NCI-H2196 treated with DMSO at 0.1 percent for 48 hours (cell line): Measurements from ENCODE around the gene SELPLG.

ENCODE experiments used
- DNase-seq: peaks from one replicate; lab custom pipeline; 2025; ENCODE audit not compliant: unreplicated experiment; lab: John Stamatoyannopoulos, UW

SELPLG gene

GRCh38 chr12:108605690-108606406 is 27.8 kb downstream of the SELPLG start:
- DNase-seq: no peak

- DNase-seq: no peak
These were observed 28.5 kb downstream of the SELPLG start for GRCh38 chr12:108605000-108605689.

GRCh38 chr12:108604208-108604941 is 29.3 kb downstream of the SELPLG start:
- no peak for DNase-seq

GRCh38 chr12:108603743-108604142 is 30.0 kb downstream of the SELPLG start:
- no peak for DNase-seq

GRCh38 chr12:108602976-108603704 is 30.6 kb downstream of the SELPLG start:
- no peak for DNase-seq

- no peak for DNase-seq
These were observed 31.4 kb downstream of the SELPLG start for GRCh38 chr12:108602209-108602705.

- no peak for DNase-seq
These were observed 33.0 kb downstream of the SELPLG start for GRCh38 chr12:108600702-108601007.

GRCh38 chr12:108599948-108600701 is 33.6 kb downstream of the SELPLG start:
- no peak for DNase-seq

- DNase-seq: no peak
These were observed 34.2 kb downstream of the SELPLG start for GRCh38 chr12:108599541-108599940.

- no peak for DNase-seq
These were observed 35.0 kb downstream of the SELPLG start for GRCh38 chr12:108598553-108599250.

- DNase-seq: no peak
These were observed 35.9 kb downstream of the SELPLG start, which contains the start of gene TMEM119 for GRCh38 chr12:108597559-108598471. TSS of gene TMEM119 (minus strand) at chr12:108598084. CDS start at chr12:108592383, 5,701 bp downstream.

- DNase-seq: no peak
These were observed 36.7 kb downstream of the SELPLG start for GRCh38 chr12:108596854-108597558.

GRCh38 chr12:108595711-108596647 is 37.7 kb downstream of the SELPLG start:
- DNase-seq: no peak

- DNase-seq: no peak
These were observed 38.6 kb downstream of the SELPLG start for GRCh38 chr12:108594960-108595710.

GRCh38 chr12:108594323-108594903 is 39.3 kb downstream of the SELPLG start:
- no peak for DNase-seq
